Breast epithelium (tissue), 4 donors: ENCODE data around the gene TPRA1. TPM values are rescaled to one million over a fixed set of nuclear protein-coding genes. Genes with fewer than 3 reads are reported as not detected.

Experiments used
- DNase-seq, 2 donors: peaks; one replicate each; pipeline ENCODE4 v3.0.0-alpha.2; 2019; ENCODE audit warnings: low spot score in 2 of 2
- H3K27ac ChIP-seq, 2 donors: fragments of 200-600 bp; sonication (generic) in 1 of 2; one replicate each; pipeline ENCODE4 v1.5.1; 2016 to 2019; ENCODE audit warnings: mild to moderate bottlenecking in 1 of 2
- H3K27me3 ChIP-seq, 2 donors: fragments of 200-600 bp; sonication (generic) in 1 of 2; one replicate each; pipeline versions ENCODE4 v1.5.1 to v1.6.0; 2017 to 2019; ENCODE audit warnings: control low read depth in 1 of 2, mild to moderate bottlenecking in 1 of 2
- H3K36me3 ChIP-seq: fragments of 200-600 bp; one replicate; pipeline ENCODE4 v1.5.1; 2019
- H3K4me1 ChIP-seq, 2 donors: fragments of 200-600 bp; sonication (generic); one replicate each; pipeline ENCODE4 v1.5.1; 2016 to 2019; ENCODE audit warnings: control low read depth in 1 of 2
- H3K4me3 ChIP-seq, 3 donors: fragments of 200-600 bp; sonication (generic); 1 replicate in 2 of 3; 2 replicates in 1 of 3; pipeline ENCODE4 v1.5.1; 2016 to 2019; ENCODE audit warnings: mild to moderate bottlenecking in 3 of 3, moderate library complexity in 2 of 3
- H3K9me3 ChIP-seq, 2 donors: fragments of 200-600 bp; sonication (generic) in 1 of 2; one replicate each; pipeline ENCODE4 v1.5.1; 2016 to 2019; ENCODE audit warnings: control low read depth in 1 of 2
- CTCF ChIP-seq, 3 donors: fragments of 450-650 bp; IDR thresholded peaks; one replicate each; pipeline ENCODE4 v1.5.1; 2016 to 2017; ENCODE audit warnings: antibody characterized with exemption in 3 of 3, mild to moderate bottlenecking in 3 of 3, moderate library complexity in 3 of 3
- POLR2A ChIP-seq: fragments of 450-650 bp; IDR thresholded peaks from one replicate; pipeline ENCODE4 v1.6.1; 2016; ENCODE audit warnings: antibody characterized with exemption, mild to moderate bottlenecking, moderate library complexity
- POLR2AphosphoS5 ChIP-seq, 3 donors: sonication (generic); formaldehyde crosslinking; IDR thresholded peaks; one replicate each; pipeline ENCODE4 v1.6.1; 2017; ENCODE audit warnings: antibody characterized with exemption in 3 of 3
- intact Hi-C: fragments of 100-400 bp; cut with DNase I; formaldehyde crosslinking; loops from one replicate; pipeline ENCODE4 v1.15.1; 2023; ENCODE audit warnings: low total_unique reads
- total RNA-seq, 3 donors: library from RNA; depleted of rRNA; stranded (reverse); fragments of >200 nt; gene quantifications; one replicate each; pipeline ENCODE4 v1.1.0, GENCODE V29; 2016

TPRA1 gene
- total RNA-seq, 3 donors from 2014 or later, result 32.1 to 49.0 (median 39.8) TPM

DNA sequence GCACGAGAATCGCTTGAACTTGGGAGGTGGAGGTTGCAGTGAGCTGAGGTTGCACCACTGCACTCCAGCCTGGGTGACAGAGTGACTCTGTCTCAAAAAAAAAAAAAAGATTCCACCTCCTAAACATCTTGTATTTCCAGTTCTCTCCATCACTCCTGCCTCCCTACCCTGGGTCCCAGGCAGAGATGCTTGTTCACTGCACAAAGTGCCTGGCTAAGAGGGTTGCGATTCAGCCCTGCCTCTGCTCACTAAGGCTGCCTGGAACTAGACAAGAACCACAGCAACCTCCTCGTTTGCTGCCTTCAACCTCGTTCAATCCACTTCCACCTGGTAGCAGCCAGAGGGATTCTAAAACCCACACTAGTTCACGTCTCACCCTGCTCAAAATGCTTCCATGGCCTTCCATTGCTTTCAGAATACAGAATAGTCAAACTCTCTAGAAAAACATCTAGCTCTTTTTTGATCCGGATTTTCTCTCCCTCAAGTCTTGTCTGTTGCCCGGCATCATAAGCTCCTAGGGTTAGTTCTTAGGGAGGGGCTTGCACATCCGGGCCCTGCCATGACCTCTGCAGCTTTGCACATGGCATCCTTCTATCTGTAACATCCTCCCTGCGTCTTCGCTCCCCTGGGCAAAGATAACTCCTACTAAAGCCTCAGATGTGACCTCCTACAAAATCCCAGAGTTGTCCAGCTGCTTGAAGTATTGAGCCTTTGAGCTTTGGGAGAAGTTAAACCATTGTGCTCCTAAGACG lies 6.7 kb upstream of the TPRA1 start:
- H3K4me3 ChIP-seq, result peak overlapping the region in 2 of 3 donors; percentile 55 to 65
- H3K9me3 ChIP-seq, result no peaks in the 10 kb centered on the region
- TF ChIP-seq POLR2AphosphoS5 (IDR thresholded peaks at IDR 0.05) (no peak), CTCF (IDR thresholded peaks at IDR 0.05) (no peak), POLR2A (no peak)
- no peaks in the 10 kb centered on the region for H3K4me1 ChIP-seq
- no peak overlapping the region for H3K27ac ChIP-seq
- H3K36me3 ChIP-seq, result no peaks in the 10 kb centered on the region
- no peaks in the 10 kb centered on the region for H3K27me3 ChIP-seq
- no peak for DNase-seq
- intact Hi-C loops, result no loop called here

GRCh38 chr3:127595303-127595702 lies 4.8 kb upstream of the TPRA1 start:
- intact Hi-C loops, result no loop called here
- TF ChIP-seq POLR2AphosphoS5 (IDR thresholded peaks at IDR 0.05), result no peak
- TF ChIP-seq CTCF (IDR thresholded peaks at IDR 0.05), result no peak
- TF ChIP-seq POLR2A, result no peak
- no peaks in the 10 kb centered on the region for H3K27me3 ChIP-seq

DNA sequence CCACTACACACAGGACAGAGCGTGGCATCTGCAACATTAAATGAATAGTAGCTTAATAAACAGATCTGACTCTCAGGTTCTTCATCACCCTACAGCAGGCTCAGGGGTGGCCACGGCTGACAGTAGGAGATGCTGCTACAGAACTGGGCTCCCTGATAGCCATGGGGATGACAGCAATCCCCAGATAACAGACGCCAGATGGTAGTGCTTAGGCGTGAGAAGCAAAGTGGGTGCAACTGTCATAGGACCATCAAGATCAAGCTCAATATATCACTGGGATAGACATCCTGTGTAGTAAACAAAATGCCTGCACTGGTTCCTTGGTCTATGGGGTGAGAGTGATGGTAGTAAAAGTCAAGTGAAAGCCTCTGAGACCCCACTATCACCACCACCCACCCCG lies 2.6 kb upstream of the TPRA1 start:
- H3K9me3 ChIP-seq, result no peaks in the 10 kb centered on the region
- no peaks in the 10 kb centered on the region for H3K36me3 ChIP-seq
- no peak overlapping the region for H3K4me3 ChIP-seq
- no peak overlapping the region for H3K27ac ChIP-seq
- H3K27me3 ChIP-seq, result no peaks in the 10 kb centered on the region
- no peak for TF ChIP-seq POLR2AphosphoS5 (IDR thresholded peaks at IDR 0.05)
- no peak for TF ChIP-seq CTCF (IDR thresholded peaks at IDR 0.05)
- no peak for TF ChIP-seq POLR2A
- no peak for DNase-seq
- peaks cover 7 to 14% of the 10 kb centered on the region in 2 donors for H3K4me1 ChIP-seq
- intact Hi-C loops, result no loop called here

More at GRCh38 chr3:127595303-127595702, 4.8 kb upstream of the TPRA1 start:
- H3K36me3 ChIP-seq, result no peaks in the 10 kb centered on the region
- DNase-seq, result no peak
- H3K4me3 ChIP-seq, result no peak overlapping the region
- peaks cover 5 to 7% of the 10 kb centered on the region in 2 donors for H3K4me1 ChIP-seq
- H3K9me3 ChIP-seq, result no peaks in the 10 kb centered on the region
- no peak overlapping the region for H3K27ac ChIP-seq

DNA sequence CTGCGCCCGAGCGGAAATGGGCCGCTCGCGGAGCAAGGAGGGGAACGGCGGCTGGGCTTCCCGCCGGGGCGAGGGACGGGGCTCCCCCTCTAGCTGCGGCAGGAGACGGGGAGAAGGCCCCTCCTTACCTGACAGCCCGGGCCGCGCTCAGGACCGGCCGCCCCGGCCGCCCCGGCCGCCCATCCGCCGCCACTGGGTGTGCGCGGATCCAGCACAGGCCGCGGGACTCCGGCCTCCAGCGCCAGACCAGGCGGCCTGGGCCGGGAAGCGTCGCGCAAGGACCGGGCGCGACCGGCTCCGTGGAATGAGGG lies 296 bp downstream of the TPRA1 start:
- Histone ChIP-seq H3K36me3 (no peaks in the 10 kb centered on the region), H3K27me3 (no peaks in the 10 kb centered on the region), H3K4me3 (peak overlapping the region; percentile 90 to 98 (median 94)), H3K9me3 (no peaks in the 10 kb centered on the region), H3K27ac (peak overlapping the region; percentile 92 to 97), H3K4me1 (peaks cover 14% of the 10 kb centered on the region in 2 donors)
- TF ChIP-seq POLR2A (no peak), POLR2AphosphoS5 (IDR thresholded peaks at IDR 0.05) (no peak), CTCF (IDR thresholded peaks at IDR 0.05) (no peak)
- no peak for DNase-seq
- intact Hi-C loops, result no loop called here

DNA sequence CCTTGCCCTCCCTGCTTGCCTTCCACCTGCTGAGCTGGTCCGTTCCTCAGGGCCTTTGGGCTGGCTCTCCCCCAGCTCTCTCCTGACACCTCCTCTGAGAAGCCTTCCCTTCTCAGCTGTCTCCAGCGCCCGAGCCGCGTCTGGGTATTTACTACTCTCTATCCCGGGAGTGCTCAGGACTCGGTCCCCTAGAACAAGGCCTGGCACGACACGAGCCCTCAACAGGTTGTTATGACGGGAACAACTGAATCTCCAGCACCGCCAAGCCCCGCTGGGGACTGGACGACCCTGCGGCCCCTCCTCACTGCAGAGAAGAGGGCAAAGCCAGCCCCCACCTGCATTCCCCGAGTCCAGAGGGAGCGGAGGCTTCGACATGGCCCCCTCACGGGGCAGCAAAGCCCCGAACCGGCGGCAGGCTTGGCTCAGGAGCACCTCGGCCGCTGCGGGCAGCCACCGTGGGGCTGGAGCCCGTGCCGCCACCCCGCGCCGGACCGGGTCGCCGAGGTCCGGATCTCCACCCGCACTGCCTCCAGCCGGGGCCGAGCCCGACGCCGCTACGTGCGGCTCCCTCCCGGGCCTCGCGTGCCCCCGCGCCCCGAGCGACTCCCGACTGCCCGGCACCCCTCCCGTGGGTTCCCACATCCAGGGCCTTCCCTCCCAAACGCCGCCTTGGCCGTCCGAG lies 792 bp downstream of the TPRA1 start:
- Histone ChIP-seq H3K27ac (peak overlapping the region; percentile 92 to 97), H3K27me3 (no peaks in the 10 kb centered on the region), H3K4me3 (peak overlapping the region; percentile 90 to 98 (median 94)), H3K36me3 (no peaks in the 10 kb centered on the region), H3K4me1 (peaks cover 14% of the 10 kb centered on the region in 2 donors), H3K9me3 (no peaks in the 10 kb centered on the region)
- no peak for DNase-seq
- TF ChIP-seq POLR2A, result no peak
- TF ChIP-seq CTCF (IDR thresholded peaks at IDR 0.05), result no peak
- TF ChIP-seq POLR2AphosphoS5 (IDR thresholded peaks at IDR 0.05), result no peak
- intact Hi-C loops, result loop anchor here (5.0 kb wide), 1 partner anchor 298 kb away; no protein-coding TSS in a partner anchor
